Tibial nerve (tissue), 3 donors: Measurements from ENCODE around the gene ST3GAL4.

Experiments used
- POLR2A ChIP-seq, 2 donors: fragments of 450-650 bp; IDR thresholded peaks; one replicate each; pipeline ENCODE4 v1.6.1; 2017; ENCODE audit warnings: antibody characterized with exemption in 2 of 2, mild to moderate bottlenecking in 2 of 2, moderate library complexity in 2 of 2
- TF ChIP-seq, protein P1 (sequence below), 5 experiments: fragments of 200-600 bp in 3 of 5; fragments of 450-650 bp in 2 of 5; sonication (generic) in 3 of 5; IDR thresholded peaks; one replicate each; pipeline ENCODE4 v1.5.1; 2016 to 2019; ENCODE audit warnings: antibody characterized with exemption in 5 of 5, mild to moderate bottlenecking in 3 of 5, moderate library complexity in 2 of 5

DNA sequence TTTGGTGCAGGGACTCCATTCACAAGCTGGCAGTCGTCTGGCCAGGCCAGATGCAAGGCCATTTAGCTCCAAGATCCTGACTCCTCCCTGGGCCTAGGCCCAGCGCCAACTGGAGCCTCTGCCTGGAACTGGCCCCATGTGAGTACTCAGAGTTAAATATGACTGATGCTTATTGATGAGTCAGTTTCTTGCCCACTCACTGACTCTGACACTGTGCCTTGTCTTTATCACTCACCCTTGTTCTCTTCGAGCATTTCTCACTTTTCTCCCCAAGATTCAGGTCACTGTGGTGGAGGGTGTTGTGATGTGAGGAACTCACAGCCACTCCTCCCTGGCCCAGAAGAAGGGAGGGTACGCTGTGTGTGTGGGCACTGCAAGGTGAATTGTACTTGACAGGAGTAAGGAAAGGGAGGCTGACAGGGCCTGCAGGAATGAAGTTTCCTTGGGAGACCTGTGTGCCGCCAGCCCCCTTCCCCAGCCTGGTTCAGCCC lies 23.2 kb upstream of the ST3GAL4 start:
- TF ChIP-seq, protein P1, sequence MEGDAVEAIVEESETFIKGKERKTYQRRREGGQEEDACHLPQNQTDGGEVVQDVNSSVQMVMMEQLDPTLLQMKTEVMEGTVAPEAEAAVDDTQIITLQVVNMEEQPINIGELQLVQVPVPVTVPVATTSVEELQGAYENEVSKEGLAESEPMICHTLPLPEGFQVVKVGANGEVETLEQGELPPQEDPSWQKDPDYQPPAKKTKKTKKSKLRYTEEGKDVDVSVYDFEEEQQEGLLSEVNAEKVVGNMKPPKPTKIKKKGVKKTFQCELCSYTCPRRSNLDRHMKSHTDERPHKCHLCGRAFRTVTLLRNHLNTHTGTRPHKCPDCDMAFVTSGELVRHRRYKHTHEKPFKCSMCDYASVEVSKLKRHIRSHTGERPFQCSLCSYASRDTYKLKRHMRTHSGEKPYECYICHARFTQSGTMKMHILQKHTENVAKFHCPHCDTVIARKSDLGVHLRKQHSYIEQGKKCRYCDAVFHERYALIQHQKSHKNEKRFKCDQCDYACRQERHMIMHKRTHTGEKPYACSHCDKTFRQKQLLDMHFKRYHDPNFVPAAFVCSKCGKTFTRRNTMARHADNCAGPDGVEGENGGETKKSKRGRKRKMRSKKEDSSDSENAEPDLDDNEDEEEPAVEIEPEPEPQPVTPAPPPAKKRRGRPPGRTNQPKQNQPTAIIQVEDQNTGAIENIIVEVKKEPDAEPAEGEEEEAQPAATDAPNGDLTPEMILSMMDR (IDR thresholded peaks at IDR 0.05): no peak
- TF ChIP-seq POLR2A (IDR thresholded peaks at IDR 0.05): no peak
